Trophoblast cell (in vitro differentiated cells and primary cell): ENCODE data around the gene DLG1.
A peak's percentile ranks its signal among the peaks of the same experiment; 100 is the strongest.

ENCODE experiments used
- DNase-seq, 2 donors: peaks; one replicate each; pipeline ENCODE4 v3.0.0-alpha.2; 2016
- H2AFZ ChIP-seq: 2 replicates; pipeline ENCODE4 v1.6.1; 2013; ENCODE audit warnings: low read length, moderate library complexity, mild to moderate bottlenecking; ENCODE audit not compliant: insufficient read depth, poor library complexity
- H2AK5ac ChIP-seq: 2 replicates; pipeline ENCODE4 v1.6.1; 2013; ENCODE audit warnings: mild to moderate bottlenecking, low read length
- H2BK120ac ChIP-seq: 2 replicates; pipeline ENCODE4 v1.6.1; 2013; ENCODE audit warnings: low read length, mild to moderate bottlenecking, moderate library complexity; ENCODE audit not compliant: insufficient read depth, poor library complexity
- H2BK12ac ChIP-seq: 2 replicates; pipeline ENCODE4 v1.6.1; 2013; ENCODE audit warnings: mild to moderate bottlenecking, low read length, moderate library complexity
- H2BK5ac ChIP-seq: 2 replicates; pipeline ENCODE4 v1.6.1; 2013; ENCODE audit warnings: low read length, low read depth, moderate library complexity, mild to moderate bottlenecking; ENCODE audit not compliant: poor library complexity
- H3K14ac ChIP-seq: 2 replicates; pipeline ENCODE4 v1.6.1; 2013; ENCODE audit warnings: mild to moderate bottlenecking, low read length
- H3K18ac ChIP-seq: 2 replicates; pipeline ENCODE4 v1.6.1; 2013; ENCODE audit warnings: mild to moderate bottlenecking, low read length
- H3K23ac ChIP-seq: 2 replicates; pipeline ENCODE4 v1.6.1; 2013; ENCODE audit warnings: low read length
- H3K27ac ChIP-seq: 2 replicates; pipeline ENCODE4 v1.5.1; 2013; ENCODE audit warnings: low read depth, mild to moderate bottlenecking, inconsistent platforms, low read length, moderate library complexity
- H3K27me3 ChIP-seq: 2 replicates; pipeline ENCODE4 v1.6.1; 2013; ENCODE audit warnings: inconsistent platforms, mild to moderate bottlenecking, low read length, moderate library complexity; ENCODE audit not compliant: insufficient read depth
- H3K36me3 ChIP-seq, 2 experiments: 1 replicate in 1 of 2; 2 replicates in 1 of 2; pipeline ENCODE4 v1.6.1; 2013; ENCODE audit warnings: low read length in 2 of 2, mild to moderate bottlenecking in 2 of 2, moderate library complexity in 1 of 2; ENCODE audit not compliant: insufficient read depth in 2 of 2, control insufficient read depth in 1 of 2
- H3K4ac ChIP-seq: 2 replicates; pipeline ENCODE4 v1.6.1; 2013; ENCODE audit warnings: low read depth, mild to moderate bottlenecking, low read length, moderate library complexity
- H3K4me1 ChIP-seq, 2 experiments: 1 replicate in 1 of 2; 2 replicates in 1 of 2; pipeline ENCODE4 v1.6.1; 2013; ENCODE audit warnings: low read length in 2 of 2, mild to moderate bottlenecking in 2 of 2, moderate library complexity in 1 of 2; ENCODE audit not compliant: insufficient read depth in 2 of 2, control insufficient read depth in 1 of 2
- H3K4me2 ChIP-seq: 2 replicates; pipeline ENCODE4 v1.6.1; 2013; ENCODE audit warnings: inconsistent platforms, mild to moderate bottlenecking, low read length, moderate library complexity
- H3K4me3 ChIP-seq: 2 replicates; pipeline ENCODE4 v1.5.1; 2013; ENCODE audit warnings: mild to moderate bottlenecking, low read depth, low read length, inconsistent platforms
- H3K79me1 ChIP-seq: one replicate; pipeline ENCODE4 v1.6.1; 2013; ENCODE audit warnings: low read length
- H3K79me2 ChIP-seq: 2 replicates; pipeline ENCODE4 v1.6.1; 2013; ENCODE audit warnings: low read length, mild to moderate bottlenecking; ENCODE audit not compliant: control insufficient read depth, insufficient read depth, poor library complexity
- H3K9ac ChIP-seq: 2 replicates; pipeline ENCODE4 v1.6.1; 2013; ENCODE audit warnings: mild to moderate bottlenecking, low read length
- H3K9me3 ChIP-seq: 2 replicates; pipeline ENCODE4 v1.6.1; 2013; ENCODE audit warnings: low read depth, mild to moderate bottlenecking, control low read depth, inconsistent platforms, low read length; ENCODE audit not compliant: insufficient read depth
- H4K12ac ChIP-seq: 2 replicates; pipeline ENCODE4 v1.6.1; 2013; ENCODE audit warnings: low read depth, mild to moderate bottlenecking, low read length, moderate library complexity
- H4K8ac ChIP-seq: 2 replicates; pipeline ENCODE4 v1.6.1; 2013; ENCODE audit warnings: low read depth, mild to moderate bottlenecking, low read length, moderate library complexity
- H4K91ac ChIP-seq: one replicate; pipeline ENCODE4 v1.6.1; 2013; ENCODE audit warnings: low read depth, mild to moderate bottlenecking, low read length, moderate library complexity
- WGBS: extraction: QIAGEN DNeasy Blood & Tissue Kit; methylation state at CpG from one replicate; pipeline ENCODE4 v1.1.7; 2013; ENCODE audit warnings: missing lambda C conversion rate; ENCODE audit not compliant: insufficient read length, insufficient coverage; ENCODE audit errors: extremely low coverage; 5-methylcytosine and 5-hydroxymethylcytosine counted together

DLG1 gene

DNA sequence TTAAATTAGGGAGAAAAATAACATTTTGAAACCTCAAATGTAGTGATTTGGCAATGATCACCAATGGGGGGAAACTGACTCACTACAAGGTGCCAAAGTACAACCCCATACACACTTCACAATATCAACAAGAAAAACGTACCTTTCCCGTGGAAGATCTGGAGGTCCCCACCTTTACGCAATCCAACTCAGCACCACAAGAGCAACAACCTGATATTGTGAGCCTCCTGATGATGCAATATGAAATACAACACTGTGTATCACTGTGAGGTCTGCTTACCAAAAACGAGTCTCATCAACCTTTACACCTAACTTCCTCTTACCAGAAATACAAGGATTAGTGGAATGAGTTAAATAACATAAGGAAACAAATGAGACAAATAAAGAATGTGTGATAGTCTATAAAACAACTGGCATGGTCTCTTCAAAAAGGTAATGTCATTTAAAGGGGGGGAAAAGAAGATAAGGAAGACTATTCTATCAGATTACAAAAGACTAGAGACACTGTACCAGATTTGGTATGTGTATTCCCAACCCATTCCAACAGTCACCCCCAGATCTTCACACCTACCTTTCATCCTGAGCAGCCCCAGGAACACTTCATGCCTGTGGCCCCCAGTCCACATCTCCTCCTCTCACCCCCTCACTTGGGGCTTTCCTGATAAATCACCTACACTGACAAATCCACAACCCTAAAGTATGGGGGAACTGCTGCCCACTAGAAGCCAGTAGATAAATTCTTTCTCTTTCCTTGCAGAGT lies 27.7 kb downstream of the DLG1 start:
- no peak overlapping the region for H4K8ac ChIP-seq
- H3K27ac ChIP-seq: no peak overlapping the region
- H2BK12ac ChIP-seq: no peak overlapping the region
- H4K12ac ChIP-seq: no peak overlapping the region
- H2AFZ ChIP-seq: no peak overlapping the region
- H3K23ac ChIP-seq: no peak overlapping the region
- no peak overlapping the region for H3K9ac ChIP-seq
- peaks cover 2 to 3% of the 10 kb centered on the region in 2 experiments for H3K36me3 ChIP-seq
- no CpG with 5 or more reads among the region's 4 CpGs for WGBS
- no peak for DNase-seq
- peak overlapping the region; percentile 13 for H3K4ac ChIP-seq
- H3K79me1 ChIP-seq: no peaks in the 10 kb centered on the region
- H2AK5ac ChIP-seq: no peak overlapping the region
- no peak overlapping the region for H3K18ac ChIP-seq
- H4K91ac ChIP-seq: no peak overlapping the region
- H3K14ac ChIP-seq: no peak overlapping the region
- H2BK5ac ChIP-seq: no peak overlapping the region
- no peaks in the 10 kb centered on the region for H3K27me3 ChIP-seq
- H3K4me1 ChIP-seq: no peaks in the 10 kb centered on the region
- H3K9me3 ChIP-seq: no peaks in the 10 kb centered on the region
- H3K4me3 ChIP-seq: no peak overlapping the region
- peaks cover 4% of the 10 kb centered on the region for H3K79me2 ChIP-seq
- H2BK120ac ChIP-seq: no peak overlapping the region
- H3K4me2 ChIP-seq: no peak overlapping the region

DNA sequence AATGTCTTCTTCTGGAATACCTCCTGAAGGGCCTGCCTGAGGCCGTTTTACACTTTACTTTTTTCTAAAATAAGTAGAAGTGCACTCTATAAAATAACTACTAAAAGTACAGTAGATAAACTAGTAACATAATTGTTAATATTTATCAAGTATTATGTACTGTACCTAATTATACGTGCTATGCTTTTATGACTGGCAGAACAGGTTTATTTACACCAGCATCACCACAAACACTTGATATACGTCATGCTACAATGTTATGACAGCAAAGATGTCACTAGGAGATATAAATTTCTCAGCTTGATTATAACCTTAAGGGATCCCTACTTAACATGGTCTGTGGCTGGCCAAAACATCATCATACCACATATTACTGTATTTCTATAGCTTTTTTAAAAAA lies 29.4 kb downstream of the DLG1 start:
- no peak overlapping the region for H2BK120ac ChIP-seq
- no peaks in the 10 kb centered on the region for H3K27me3 ChIP-seq
- H3K14ac ChIP-seq: no peak overlapping the region
- no peak overlapping the region for H3K23ac ChIP-seq
- H3K4me1 ChIP-seq: no peaks in the 10 kb centered on the region
- no CpG with 5 or more reads among the region's 3 CpGs for WGBS
- H3K27ac ChIP-seq: no peak overlapping the region
- peaks cover 1% of the 10 kb centered on the region for H3K79me2 ChIP-seq
- H2AFZ ChIP-seq: no peak overlapping the region
- H4K91ac ChIP-seq: no peak overlapping the region
- no peak overlapping the region for H3K4me2 ChIP-seq
- no peak overlapping the region for H2BK12ac ChIP-seq
- H3K4me3 ChIP-seq: no peak overlapping the region
- H3K36me3 ChIP-seq: peaks cover 0 to 3% of the 10 kb centered on the region in 2 experiments
- H2AK5ac ChIP-seq: no peak overlapping the region
- H3K4ac ChIP-seq: no peak overlapping the region
- H2BK5ac ChIP-seq: no peak overlapping the region
- H3K18ac ChIP-seq: no peak overlapping the region
- no peak overlapping the region for H4K8ac ChIP-seq
- H3K79me1 ChIP-seq: no peaks in the 10 kb centered on the region
- H3K9ac ChIP-seq: no peak overlapping the region
- no peaks in the 10 kb centered on the region for H3K9me3 ChIP-seq
- H4K12ac ChIP-seq: no peak overlapping the region
- peak in 1 of 2 donors; percentile 76 for DNase-seq

DNA sequence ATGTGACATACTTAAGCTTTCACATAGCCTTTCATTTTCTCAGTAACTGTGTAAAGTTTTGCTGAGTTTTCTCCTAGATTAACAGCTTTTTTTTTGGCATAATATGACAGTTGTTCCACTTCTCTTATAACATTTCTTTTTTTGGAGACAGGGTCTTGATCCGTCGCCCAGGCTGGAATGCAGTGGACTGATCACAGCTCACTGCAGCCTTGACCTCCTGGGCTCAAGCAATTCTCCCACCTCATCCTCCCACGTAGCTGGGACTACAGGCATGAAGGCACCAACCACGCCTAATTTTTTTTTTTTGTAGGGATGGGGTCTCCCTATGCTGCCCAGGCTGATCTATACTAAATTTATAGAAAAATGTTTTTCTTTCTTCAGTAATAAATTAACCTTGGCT lies 30.1 kb downstream of the DLG1 start:
- H3K27me3 ChIP-seq: no peaks in the 10 kb centered on the region
- H2AK5ac ChIP-seq: no peak overlapping the region
- H3K18ac ChIP-seq: no peak overlapping the region
- H2BK120ac ChIP-seq: no peak overlapping the region
- no peaks in the 10 kb centered on the region for H3K4me1 ChIP-seq
- no peak overlapping the region for H4K12ac ChIP-seq
- H3K79me2 ChIP-seq: peaks cover 1% of the 10 kb centered on the region
- no peak overlapping the region for H3K4me3 ChIP-seq
- no peak overlapping the region for H3K4me2 ChIP-seq
- no peak overlapping the region for H3K14ac ChIP-seq
- no peak overlapping the region for H2BK12ac ChIP-seq
- H4K91ac ChIP-seq: no peak overlapping the region
- H3K23ac ChIP-seq: no peak overlapping the region
- H3K27ac ChIP-seq: no peak overlapping the region
- H4K8ac ChIP-seq: no peak overlapping the region
- H2BK5ac ChIP-seq: no peak overlapping the region
- no peak overlapping the region for H2AFZ ChIP-seq
- H3K9ac ChIP-seq: no peak overlapping the region
- no peaks in the 10 kb centered on the region for H3K79me1 ChIP-seq
- no CpG with 5 or more reads among the region's 4 CpGs for WGBS
- no peak overlapping the region for H3K4ac ChIP-seq
- peaks cover 0 to 2% of the 10 kb centered on the region in 2 experiments for H3K36me3 ChIP-seq
- no peaks in the 10 kb centered on the region for H3K9me3 ChIP-seq
- no peak for DNase-seq

DNA sequence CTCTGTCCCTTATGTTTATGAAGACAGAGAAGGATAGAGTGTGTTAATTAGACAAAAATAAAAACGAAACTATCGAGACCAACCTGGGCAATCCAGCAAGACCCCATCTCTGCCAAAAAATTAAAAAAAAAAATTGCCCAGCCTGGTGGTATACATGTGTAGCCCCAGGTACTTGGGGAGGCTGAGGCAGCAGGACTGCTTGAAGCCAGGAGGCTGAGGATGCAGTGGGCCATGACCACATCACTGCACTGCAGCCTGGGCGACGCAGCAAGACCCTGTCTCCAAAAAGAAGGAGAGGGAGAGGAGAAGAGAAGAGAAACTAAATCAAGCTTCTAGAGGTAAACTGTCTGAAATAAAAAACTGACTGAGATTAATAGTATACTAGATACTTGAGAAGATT lies 32.1 kb downstream of the DLG1 start:
- Histone ChIP-seq H2BK120ac (no peak overlapping the region), H2BK5ac (no peak overlapping the region), H3K79me1 (no peaks in the 10 kb centered on the region), H3K4me2 (no peak overlapping the region), H4K8ac (no peak overlapping the region), H3K14ac (no peak overlapping the region), H3K4me3 (no peak overlapping the region), H3K27ac (no peak overlapping the region), H2BK12ac (no peak overlapping the region), H3K4me1 (no peaks in the 10 kb centered on the region), H4K91ac (no peak overlapping the region), H3K9me3 (no peaks in the 10 kb centered on the region), H3K18ac (no peak overlapping the region), H3K27me3 (no peaks in the 10 kb centered on the region), H3K79me2 (peaks cover 1% of the 10 kb centered on the region), H3K4ac (peak overlapping the region; percentile 3), H4K12ac (no peak overlapping the region), H3K23ac (no peak overlapping the region), H2AFZ (no peak overlapping the region), H3K36me3 (no peaks in the 10 kb centered on the region), H3K9ac (no peak overlapping the region), H2AK5ac (no peak overlapping the region)
- WGBS: no CpG with 5 or more reads among the region's 4 CpGs
- no peak for DNase-seq
